Stomach (tissue), 9 donors: Measurements from ENCODE around the gene FAM90A1. TPM values are rescaled to one million over a fixed set of nuclear protein-coding genes. Genes with fewer than 3 reads are reported as not detected.
A peak's percentile ranks its signal among the peaks of the same experiment; 100 is the strongest.
"Not testable (repeated sequence)": the region's sequence is repeated elsewhere in the genome, so short reads cannot be mapped to it uniquely, and the experiment has no call there.

ENCODE experiments used
- DNase-seq, 2 donors: peaks; one replicate each; pipeline versions ENCODE4 v3.0.0 to v3.0.0-alpha.2; 2013 to 2019
- H3K27ac ChIP-seq, 5 donors: fragments of 200-600 bp in 4 of 5; sonication (generic) in 4 of 5; one replicate each; pipeline ENCODE4 v1.5.1; 2013 to 2019; ENCODE audit warnings: mild to moderate bottlenecking in 1 of 5, moderate library complexity in 1 of 5
- H3K27me3 ChIP-seq, 3 donors: fragments of 200-600 bp; sonication (generic); one replicate each; pipeline ENCODE4 v1.5.1; 2017 to 2019; ENCODE audit warnings: mixed run types in 1 of 3
- H3K36me3 ChIP-seq, 4 donors: fragments of 200-600 bp; sonication (generic); 1 replicate in 3 of 4; 2 replicates in 1 of 4; pipeline ENCODE4 v1.5.1; 2016 to 2019
- H3K4me1 ChIP-seq, 4 donors: fragments of 200-600 bp; sonication (generic); one replicate each; pipeline ENCODE4 v1.5.1; 2016 to 2019
- H3K4me3 ChIP-seq, 4 donors: fragments of 200-600 bp; sonication (generic) in 3 of 4; one replicate each; pipeline ENCODE4 v1.5.1; 2016 to 2019; ENCODE audit warnings: mild to moderate bottlenecking in 1 of 4
- H3K9me3 ChIP-seq, 4 donors: fragments of 200-600 bp; sonication (generic); one replicate each; pipeline ENCODE4 v1.5.1; 2016 to 2019
- CTCF ChIP-seq, 7 experiments: fragments of 450-650 bp in 4 of 7; fragments of 200-600 bp in 3 of 7; sonication (generic) in 3 of 7; IDR thresholded peaks; one replicate each; pipeline ENCODE4 v1.5.1; 2016 to 2019; ENCODE audit warnings: antibody characterized with exemption in 7 of 7, control low read depth in 2 of 7, mild to moderate bottlenecking in 1 of 7
- EP300 ChIP-seq: sonication (generic); formaldehyde crosslinking; IDR thresholded peaks from one replicate; pipeline ENCODE4 v1.6.1; 2017; ENCODE audit warnings: antibody characterized with exemption
- POLR2A ChIP-seq, 4 donors: fragments of 450-650 bp; IDR thresholded peaks; one replicate each; pipeline ENCODE4 v1.6.1; 2016; ENCODE audit warnings: antibody characterized with exemption in 4 of 4, control low read depth in 2 of 4, mild to moderate bottlenecking in 1 of 4, moderate library complexity in 1 of 4
- POLR2AphosphoS5 ChIP-seq, 3 donors: sonication (generic); formaldehyde crosslinking; IDR thresholded peaks; one replicate each; pipeline ENCODE4 v1.6.1; 2016; ENCODE audit warnings: antibody characterized with exemption in 3 of 3
- WGBS, 5 donors: extraction: QIAGEN DNeasy Blood & Tissue Kit in 3 of 5; methylation state at CpG; one replicate each; pipeline versions ENCODE4 v1.1.5 to v1.1.7; 2013 to 2018; 5-methylcytosine and 5-hydroxymethylcytosine counted together
- intact Hi-C: fragments of 100-400 bp; cut with DNase I; formaldehyde crosslinking; loops from one replicate; pipeline ENCODE4 v1.15.1; 2023; ENCODE audit warnings: low total_unique reads
- polyA plus RNA-seq, 3 donors: library from polyadenylated mRNA; stranded (reverse); fragments of 200-250 nt; gene quantifications; one replicate each; pipeline ENCODE4 v1.2.3, GENCODE V29; 2013
- total RNA-seq, 5 donors: library from RNA; depleted of rRNA; stranded (reverse); fragments of >200 nt; gene quantifications; one replicate each; pipeline versions ENCODE4 v1.1.0 to v1.2.3, GENCODE V29; 2014 to 2016
- donor health status: healthy with polysubstance abuse.
- donor health status: Bipolar disorder and iron deficiency.
- donor health status: healthy.

Gene FAM90A1
- total and polyA plus RNA-seq, 8 donors = 0.45 to 0.89 TPM; not detected in 6

DNA sequence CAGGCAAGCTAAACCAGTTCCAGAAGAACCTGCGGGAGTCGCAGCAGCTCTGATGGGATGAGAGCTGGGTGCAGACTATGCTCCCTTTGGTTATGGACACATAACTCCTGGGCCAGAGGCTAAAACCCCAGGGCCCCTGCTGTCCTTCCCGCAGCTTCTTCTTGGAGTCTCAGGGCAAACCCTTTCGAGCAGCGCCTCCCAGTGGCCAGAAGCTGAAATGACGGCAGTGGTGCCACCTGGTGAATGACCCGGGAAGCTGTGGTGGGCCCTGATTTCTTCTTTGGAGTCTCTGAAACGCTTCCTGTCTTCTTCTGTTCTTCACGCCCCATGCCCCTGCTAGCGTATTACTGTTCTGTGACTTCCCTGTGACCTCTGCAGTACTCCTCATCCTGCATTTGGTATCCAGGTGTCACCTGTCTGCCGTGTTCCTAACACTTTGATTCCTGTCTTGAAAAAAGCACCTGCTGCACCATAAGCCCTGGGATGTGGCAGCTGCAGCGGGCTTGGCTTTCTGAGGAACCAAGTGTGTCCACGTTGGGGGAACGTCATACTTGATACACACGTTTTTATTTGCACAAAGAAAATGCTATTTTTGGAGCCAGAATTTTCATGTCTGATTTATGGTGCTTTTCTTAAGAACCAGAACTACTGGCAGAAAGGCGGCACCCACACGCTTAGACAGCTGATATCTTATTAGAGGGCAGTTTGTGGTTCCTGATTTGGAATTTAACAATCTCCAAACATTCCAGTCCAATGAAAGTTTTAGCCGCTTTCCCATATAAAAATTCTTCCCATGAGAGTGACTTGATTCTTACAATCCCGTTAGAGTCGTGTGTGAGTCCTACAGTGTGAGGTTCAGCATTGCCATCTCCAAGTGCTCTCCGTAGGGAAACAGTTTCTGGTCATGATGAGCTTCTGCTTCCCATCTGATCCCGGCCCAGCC lies 4.5 kb upstream of the FAM90A1 start:
- H3K27ac ChIP-seq, H3K36me3 ChIP-seq, intact Hi-C loops, H3K9me3 ChIP-seq, H3K4me3 ChIP-seq, H3K27me3 ChIP-seq: not testable (repeated sequence)
- DNase-seq = peak; percentile 47 to 72
- peaks cover 0 to 13% (median 3%) of the 10 kb centered on the region in 4 donors for H3K4me1 ChIP-seq
- peak in 4 of 7 experiments; percentile 50 to 72 (median 58) for TF ChIP-seq CTCF (IDR thresholded peaks at IDR 0.05)
- WGBS, 5 donors = 37 to 48% (median 41%) methylated on average over 19 to 22 of the region's 22 CpGs

- intact Hi-C loops, H3K36me3 ChIP-seq, DNase-seq, H3K27ac ChIP-seq, H3K9me3 ChIP-seq, H3K27me3 ChIP-seq, H3K4me3 ChIP-seq: not testable (repeated sequence)
- peaks cover 0 to 13% (median 3%) of the 10 kb centered on the region in 4 donors for H3K4me1 ChIP-seq
- WGBS, 5 donors = 40 to 89% (median 48%) methylated on average over 2 to 5 of the region's 5 CpGs
Observed at GRCh38 chr12:8231049-8231448, 3.6 kb upstream of the FAM90A1 start.

DNA sequence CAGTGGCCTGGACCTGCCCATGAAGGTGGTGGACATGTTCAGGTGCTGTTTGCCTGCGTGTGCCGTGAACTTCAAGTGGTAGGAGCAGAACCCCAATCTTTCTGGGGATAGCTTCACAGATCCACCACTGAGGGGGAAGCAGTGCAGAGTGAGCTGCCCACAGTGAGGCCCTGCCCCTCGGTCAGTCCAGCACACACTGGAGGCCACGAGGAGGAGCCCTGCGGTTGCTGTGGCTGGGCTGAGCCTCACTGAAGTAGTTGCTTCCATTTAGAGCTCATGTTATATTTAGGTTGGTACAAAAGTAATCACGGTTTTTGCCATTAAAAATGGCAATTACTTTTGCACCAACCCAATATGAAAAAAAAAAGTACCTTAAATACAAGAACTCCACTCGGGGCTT lies 2.1 kb upstream of the FAM90A1 start:
- H3K27me3 ChIP-seq, DNase-seq, H3K4me3 ChIP-seq, H3K9me3 ChIP-seq, H3K36me3 ChIP-seq, H3K27ac ChIP-seq: not testable (repeated sequence)
- H3K4me1 ChIP-seq = peaks cover 0 to 13% (median 3%) of the 10 kb centered on the region in 4 donors
- intact Hi-C loops = loop anchor here (10.0 kb wide), 1 partner anchor 115 kb away; no protein-coding TSS in a partner anchor
- WGBS, 5 donors = 49 to 61% (median 53%) methylated on average over 5 to 7 of the region's 7 CpGs

- WGBS, 5 donors = 93 to 96% (median 94%) methylated on average over 10 to 11 of the region's 11 CpGs
- not testable (repeated sequence) for H3K27ac ChIP-seq, H3K9me3 ChIP-seq, DNase-seq, H3K36me3 ChIP-seq, H3K4me3 ChIP-seq, H3K27me3 ChIP-seq
- peaks cover 0 to 13% (median 3%) of the 10 kb centered on the region in 4 donors for H3K4me1 ChIP-seq
- intact Hi-C loops = loop anchor here (10.0 kb wide), 1 partner anchor 114 kb away; no protein-coding TSS in a partner anchor
Observed at GRCh38 chr12:8228607-8229006, 1.2 kb upstream of the FAM90A1 start.

DNA sequence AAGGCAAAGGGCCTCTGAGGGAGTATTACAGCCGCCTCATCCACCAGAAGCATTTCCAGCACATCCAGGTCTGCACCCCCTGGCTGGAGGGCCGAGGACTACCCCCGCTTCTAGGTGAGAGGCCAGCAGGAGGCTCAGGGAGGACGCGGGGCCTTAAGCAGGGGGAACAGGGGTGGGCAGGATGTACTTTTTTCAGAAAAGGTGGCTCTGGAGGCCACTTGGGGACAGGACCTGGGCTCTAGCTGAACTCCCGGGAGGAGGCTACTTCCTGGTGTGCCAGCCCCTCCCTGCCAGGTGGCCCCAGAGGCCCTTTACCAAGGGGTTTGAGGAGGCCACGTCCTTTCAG lies 287 bp upstream of the FAM90A1 start:
- H3K27ac ChIP-seq = peak overlapping the region in 3 of 5 donors; percentile 5 to 48 (median 20)
- WGBS, 5 donors = 14 to 35% (median 28%) methylated on average over 6 to 7 of the region's 7 CpGs
- intact Hi-C loops = loop anchor here (10.0 kb wide), 1 partner anchor 113 kb away; no protein-coding TSS in a partner anchor

DNA sequence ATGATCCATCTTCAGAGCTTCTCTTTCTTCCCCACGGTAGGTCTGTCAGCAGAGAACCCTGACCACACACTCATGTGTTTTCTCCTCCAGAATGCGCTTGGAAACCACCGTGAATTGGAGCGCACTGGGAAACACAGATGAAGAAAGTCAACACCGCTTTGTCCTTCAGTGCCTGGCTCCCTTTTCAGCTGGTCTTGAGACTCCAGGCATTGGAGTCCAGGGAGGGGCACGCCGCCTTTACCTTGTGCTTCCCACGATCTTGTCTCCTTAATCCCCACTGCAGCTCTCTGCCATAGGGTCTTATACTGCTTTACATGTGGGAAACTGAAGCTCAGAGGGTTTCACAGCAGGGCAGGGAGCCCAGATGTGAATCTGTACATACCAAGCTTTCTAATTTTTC lies 1.1 kb downstream of the FAM90A1 start:
- intact Hi-C loops = loop anchor here (10.0 kb wide), 1 partner anchor 112 kb away; no protein-coding TSS in a partner anchor
- Histone ChIP-seq H3K27me3 (peaks cover 0 to 7% (median 0%) of the 10 kb centered on the region in 3 donors), H3K27ac (no peak overlapping the region), H3K4me3 (no peak overlapping the region), H3K9me3 (no peaks in the 10 kb centered on the region), H3K4me1 (peaks cover 0 to 13% (median 0%) of the 10 kb centered on the region in 4 donors), H3K36me3 (no peaks in the 10 kb centered on the region)
- no peak for TF ChIP-seq EP300
- TF ChIP-seq POLR2AphosphoS5 (IDR thresholded peaks at IDR 0.05) = no peak
- TF ChIP-seq POLR2A (IDR thresholded peaks at IDR 0.05) = no peak
- no peak for TF ChIP-seq CTCF (IDR thresholded peaks at IDR 0.05)
- no peak for DNase-seq
- 86 to 93% (median 90%) methylated on average over 8 of the region's 8 CpGs for WGBS, 5 donors

More for the DNA sequence above, 287 bp upstream of the FAM90A1 start:
- Histone ChIP-seq H3K4me1 (peaks cover 0 to 13% (median 3%) of the 10 kb centered on the region in 4 donors), H3K4me3 (peak overlapping the region; percentile 19 to 39 (median 36))
- not testable (repeated sequence) for H3K27me3 ChIP-seq, H3K9me3 ChIP-seq, H3K36me3 ChIP-seq
- peak in 1 of 2 donors; percentile 33 for DNase-seq

- H3K4me3 ChIP-seq, H3K9me3 ChIP-seq, H3K27ac ChIP-seq, H3K36me3 ChIP-seq, DNase-seq, H3K27me3 ChIP-seq: not testable (repeated sequence)
- H3K4me1 ChIP-seq = peaks cover 0 to 13% (median 0%) of the 10 kb centered on the region in 4 donors
- intact Hi-C loops = loop anchor here (10.0 kb wide), 1 partner anchor 110 kb away; no protein-coding TSS in a partner anchor
- WGBS, 5 donors = 88 to 97% (median 95%) methylated on average over 10 to 11 of the region's 11 CpGs
Observed at GRCh38 chr12:8224782-8225181, 2.6 kb downstream of the FAM90A1 start.

GRCh38 chr12:8223646-8224045 lies 3.8 kb downstream of the FAM90A1 start:
- H3K27ac ChIP-seq, H3K4me3 ChIP-seq, H3K9me3 ChIP-seq, DNase-seq, H3K27me3 ChIP-seq, H3K36me3 ChIP-seq: not testable (repeated sequence)
- intact Hi-C loops = loop anchor here (10.0 kb wide), 1 partner anchor 109 kb away; no protein-coding TSS in a partner anchor
- 82 to 87% (median 84%) methylated on average over 13 of the region's 13 CpGs for WGBS, 5 donors
- H3K4me1 ChIP-seq = peaks cover 0 to 13% (median 0%) of the 10 kb centered on the region in 4 donors

DNA sequence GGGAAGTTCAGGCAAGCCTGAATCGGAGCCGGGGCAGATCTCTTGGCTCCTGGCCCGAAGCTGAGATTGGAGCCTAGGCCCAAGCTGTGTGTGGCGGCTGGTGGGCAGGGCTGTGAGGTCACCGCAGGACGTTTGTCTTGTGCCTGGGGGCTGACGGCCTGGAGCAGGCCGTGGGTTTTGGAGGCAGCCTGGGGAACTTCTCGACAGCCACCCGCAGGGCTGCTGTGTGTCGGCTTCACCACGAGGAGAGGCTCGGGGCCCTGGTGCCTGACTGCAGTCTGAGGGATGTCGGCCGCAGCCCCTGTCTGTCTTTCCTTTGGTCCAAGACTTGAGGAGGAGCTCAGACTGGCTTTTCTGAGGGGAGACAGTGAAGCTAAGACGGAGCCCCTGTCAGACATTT lies 5.1 kb downstream of the FAM90A1 start:
- 84 to 93% (median 87%) methylated on average over 13 to 16 of the region's 16 CpGs for WGBS, 5 donors
- not testable (repeated sequence) for H3K4me1 ChIP-seq, DNase-seq, H3K27ac ChIP-seq, H3K36me3 ChIP-seq, H3K9me3 ChIP-seq, H3K4me3 ChIP-seq, H3K27me3 ChIP-seq
- intact Hi-C loops = loop anchor here (10.0 kb wide), 1 partner anchor 108 kb away; no protein-coding TSS in a partner anchor
